Keratinocyte (primary cell): ENCODE results near the gene SLC2A4RG. TPM values are rescaled to one million over a fixed set of nuclear protein-coding genes. Genes with fewer than 3 reads are reported as not detected.

Source experiments
- DNase-seq: peaks from one replicate; pipeline ENCODE4 v3.0.0-alpha.2; 2011; ENCODE audit warnings: low read depth, missing footprints, low spot score
- FAIRE-seq: peaks from 2 replicates; lab custom pipeline; 2011; peaks lifted over from hg19 to GRCh38; lab: Jason Lieb, UNC
- H2AFZ ChIP-seq: 2 replicates; pipeline ENCODE4 v1.6.0; 2012; ENCODE audit warnings: low read length, control low read depth, inconsistent platforms; ENCODE audit not compliant: control insufficient read depth
- H3K27ac ChIP-seq: 2 replicates; pipeline ENCODE4 v1.5.1; 2011; ENCODE audit warnings: low read length; ENCODE audit not compliant: control insufficient read depth, insufficient read depth
- H3K27me3 ChIP-seq: 3 replicates; pipeline ENCODE4 v1.6.0; 2011; ENCODE audit warnings: low read length; ENCODE audit not compliant: control insufficient read depth, insufficient read depth; ENCODE audit errors: extremely low read depth
- H3K36me3 ChIP-seq, 2 experiments: 2 replicates in 1 of 2; 3 replicates in 1 of 2; pipeline ENCODE4 v1.5.1; 2011; ENCODE audit warnings: low read length in 2 of 2, mild to moderate bottlenecking in 1 of 2; ENCODE audit not compliant: control insufficient read depth in 2 of 2, insufficient read depth in 2 of 2; ENCODE audit errors: extremely low read depth in 1 of 2
- H3K4me1 ChIP-seq: 3 replicates; pipeline ENCODE4 v1.5.1; 2011; ENCODE audit warnings: low read length; ENCODE audit not compliant: control insufficient read depth, insufficient read depth; ENCODE audit errors: extremely low read depth
- H3K4me2 ChIP-seq: 3 replicates; pipeline ENCODE4 v1.6.0; 2011; ENCODE audit warnings: low read depth, low read length; ENCODE audit not compliant: control insufficient read depth, insufficient read depth; ENCODE audit errors: extremely low read depth
- H3K4me3 ChIP-seq, 3 experiments: fragments of 200-600 bp in 1 of 3; sonication (generic) in 1 of 3; 2 replicates in 2 of 3; 3 replicates in 1 of 3; pipeline ENCODE4 v1.5.1; 2011 to 2016; ENCODE audit warnings: low read length in 3 of 3, mild to moderate bottlenecking in 3 of 3, control low read depth in 2 of 3, inconsistent platforms in 1 of 3, low read depth in 1 of 3, mixed read lengths in 1 of 3, mixed run types in 1 of 3, moderate library complexity in 1 of 3; ENCODE audit not compliant: control insufficient read depth in 2 of 3, insufficient read depth in 2 of 3; ENCODE audit errors: extremely low read depth in 1 of 3
- H3K79me2 ChIP-seq: 2 replicates; pipeline ENCODE4 v1.6.0; 2012; ENCODE audit warnings: low read length; ENCODE audit not compliant: control insufficient read depth, insufficient read depth
- H3K9ac ChIP-seq: 3 replicates; pipeline ENCODE4 v1.6.0; 2011; ENCODE audit warnings: low read length; ENCODE audit not compliant: control insufficient read depth, insufficient read depth; ENCODE audit errors: extremely low read depth
- H3K9me1 ChIP-seq: 3 replicates; pipeline ENCODE4 v1.6.0; 2011; ENCODE audit warnings: low read length; ENCODE audit not compliant: control insufficient read depth, insufficient read depth; ENCODE audit errors: extremely low read depth
- H3K9me3 ChIP-seq: 2 replicates; pipeline ENCODE4 v1.5.1; 2012; ENCODE audit warnings: low read depth, low read length; ENCODE audit not compliant: control insufficient read depth
- H4K20me1 ChIP-seq: 3 replicates; pipeline ENCODE4 v1.6.0; 2011; ENCODE audit warnings: low read length; ENCODE audit not compliant: control insufficient read depth, insufficient read depth; ENCODE audit errors: extremely low read depth
- CTCF ChIP-seq, 3 experiments: IDR thresholded peaks in 1 of 3; conservative IDR thresholded peaks in 1 of 3; optimal IDR thresholded peaks in 1 of 3; 2 replicates in 2 of 3; 3 replicates in 1 of 3; pipeline versions ENCODE3 to v1.5.1; 2011; ENCODE audit warnings: low read length in 3 of 3, mild to moderate bottlenecking in 3 of 3, moderate library complexity in 2 of 3, control low read depth in 1 of 3, inconsistent platforms in 1 of 3; ENCODE audit not compliant: insufficient read depth in 2 of 3; ENCODE audit errors: extremely low read depth in 1 of 3
- EZH2 ChIP-seq: IDR thresholded peaks from one replicate; pipeline ENCODE4 v1.6.1; 2012; ENCODE audit warnings: inconsistent platforms, mild to moderate bottlenecking, low read length, moderate library complexity
- dilution Hi-C: fragments of 300-500 bp; cut with MboI; formaldehyde crosslinking; loops from one replicate; pipeline ENCODE4 v1.7.0; 2020; ENCODE audit warnings: low sequenced_read_pairs; ENCODE audit not compliant: extremely low pct_ligation_motif_present
- polyA plus RNA-seq, 5 experiments: library from polyadenylated mRNA; depleted of rRNA in 3 of 5; stranded (reverse) in 3 of 5; stranded (forward) in 1 of 5; unstranded in 1 of 5; fragments of >200 nt; gene quantifications; 1 replicate in 1 of 5; 2 replicates in 3 of 5; 3 replicates in 1 of 5; pipeline versions ENCODE4 v1.2.1 to v1.2.3, GENCODE V29; 2011 to 2012; ENCODE audit warnings: missing spikeins in 2 of 5, low read depth in 1 of 5, low replicate concordance in 1 of 5

The SLC2A4RG gene
- polyA plus RNA-seq, 1 donor (not counting 4 experiments of a cell fraction or from before 2014, with no cell fraction given) = 23.5 TPM

- no peaks in the 10 kb centered on the region for H3K9me1 ChIP-seq
- H2AFZ ChIP-seq = no peak overlapping the region
- H3K27ac ChIP-seq = no peak overlapping the region
- no peaks in the 10 kb centered on the region for H3K27me3 ChIP-seq
- TF ChIP-seq EZH2 (no peak), CTCF (optimal IDR thresholded peaks at IDR 0.05 in 1 of 3, IDR thresholded peaks at IDR 0.05 in 1 of 3, conservative IDR thresholded peaks at IDR 0.05 in 1 of 3; ENCODE audit: extremely low read depth in 1 of 3, insufficient read depth in 2 of 3, low read length in 3 of 3) (no peak)
- H4K20me1 ChIP-seq = peaks cover 4% of the 10 kb centered on the region
- dilution Hi-C loops = no loop called here
- DNase-seq (no peak), FAIRE-seq (no peak)
- no peaks in the 10 kb centered on the region for H3K9me3 ChIP-seq
- no peak overlapping the region for H3K4me3 ChIP-seq
- H3K9ac ChIP-seq = no peak overlapping the region
- H3K79me2 ChIP-seq = peaks cover 34% of the 10 kb centered on the region
- peaks cover 17 to 25% of the 10 kb centered on the region in 2 experiments for H3K36me3 ChIP-seq
- H3K4me2 ChIP-seq = no peak overlapping the region
- H3K4me1 ChIP-seq = peaks cover 26% of the 10 kb centered on the region
These were observed 36.1 kb upstream of the SLC2A4RG start for GRCh38 chr20:63703471-63703975.

GRCh38 chr20:63703976-63704748 is 35.4 kb upstream of the SLC2A4RG start:
- FAIRE-seq = no peak

More at GRCh38 chr20:63703976-63704748, 35.4 kb upstream of the SLC2A4RG start:
- no peaks in the 10 kb centered on the region for H3K27me3 ChIP-seq
- no peaks in the 10 kb centered on the region for H3K9me3 ChIP-seq
- H3K9ac ChIP-seq = no peak overlapping the region
- dilution Hi-C loops = no loop called here
- no peak overlapping the region for H2AFZ ChIP-seq
- H3K4me2 ChIP-seq = no peak overlapping the region
- no peak for TF ChIP-seq EZH2
- peaks cover 17 to 27% of the 10 kb centered on the region in 2 experiments for H3K36me3 ChIP-seq
- peaks cover 26% of the 10 kb centered on the region for H3K4me1 ChIP-seq
- H3K27ac ChIP-seq = no peak overlapping the region
- peaks cover 4% of the 10 kb centered on the region for H4K20me1 ChIP-seq
- DNase-seq = no peak
- H3K79me2 ChIP-seq = peaks cover 41% of the 10 kb centered on the region
- no peaks in the 10 kb centered on the region for H3K9me1 ChIP-seq
- no peak overlapping the region for H3K4me3 ChIP-seq
